Myocyte (in vitro differentiated cells): Measurements from ENCODE around the gene YY1. TPM values are rescaled to one million over a fixed set of nuclear protein-coding genes. Genes with fewer than 3 reads are reported as not detected.

Source experiments
- DNase-seq: peaks from one replicate; pipeline ENCODE4 v3.0.0-alpha.2; 2012; ENCODE audit warnings: low read depth
- microRNA counts: library from miRNA; unstranded; fragments of <30 nt; microRNA quantifications from one replicate; lab custom pipeline; 2016
- microRNA-seq: library from miRNA; unstranded; fragments of <30 nt; microRNA quantifications from one replicate; pipeline ENCODE4, GENCODE V29; 2016
- total RNA-seq: library from RNA; depleted of rRNA; stranded (reverse); fragments of >200 nt; gene quantifications from 2 replicates; pipeline ENCODE4 v1.2.3, GENCODE V29; 2014

Gene YY1
- total RNA-seq, 1 donor from 2014 or later: 39.3 TPM

DNA sequence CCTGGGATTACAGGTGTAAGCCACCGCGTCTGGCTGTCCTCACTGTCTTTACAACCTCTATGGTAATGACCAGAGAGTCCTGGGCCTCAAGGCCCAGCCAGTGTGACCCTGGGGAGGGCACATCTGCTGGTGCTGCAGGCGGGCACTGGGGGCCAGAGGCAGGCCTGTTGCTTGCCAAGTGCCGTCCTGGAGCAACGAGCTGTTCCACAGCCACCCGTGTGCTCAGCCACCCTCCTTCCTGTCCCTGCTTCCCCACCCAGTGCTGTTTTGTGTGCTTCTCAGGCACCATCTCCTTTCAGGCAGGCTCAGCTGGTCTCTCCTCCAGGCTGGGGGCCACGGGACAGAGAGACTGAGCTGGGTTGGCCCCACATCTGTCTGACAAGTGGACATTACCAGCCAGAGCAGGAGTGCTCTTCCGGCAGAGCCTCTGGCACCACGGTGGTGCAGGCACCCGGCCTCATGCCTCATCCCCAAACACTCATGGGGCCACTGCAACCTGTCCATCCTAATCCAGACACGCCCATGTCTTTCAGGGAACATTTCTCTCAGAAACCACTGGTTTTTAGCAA, 93.2 kb downstream of the YY1 start:
- no peak for DNase-seq

MicroRNAs within 50 kb of the gene (microRNA counts, 767-probe panel; counts per million panel counts)
- not detected for microRNA hsa-miR-345-5p (lab: Ali Mortazavi, UCI)

Small RNA genes within 50 kb of the gene (microRNA-seq; reads per million reads assigned to microRNA genes)
- gene MIR345 (133 reads per million, percentile 60 among the genes with 10 or more reads in this experiment), gene MIR6764 (0.48 reads per million)

Other genes with a start within 250 kb of the YY1 start
- gene EVL, start 173.7 kb upstream of the YY1 start, total RNA-seq: 40.8 and 54.4 TPM in 2 replicates
- gene DEGS2, start 79.5 kb upstream of the YY1 start, total RNA-seq: 0.11 and 0.16 TPM in 2 replicates
- 79.6 and 93.0 TPM in 2 replicates for gene SLC25A29, start 67.3 kb downstream of the YY1 start, total RNA-seq
- gene SLC25A47, start 84.2 kb downstream of the YY1 start, total RNA-seq: not detected in 2 replicates
- 13.8 and 19.1 TPM in 2 replicates for gene WDR25, start 137.3 kb downstream of the YY1 start, total RNA-seq